Sigmoid colon (tissue), 7 donors: ENCODE results near the gene TNXB. TPM values are rescaled to one million over a fixed set of nuclear protein-coding genes. Genes with fewer than 3 reads are reported as not detected.
A peak's percentile ranks its signal among the peaks of the same experiment; 100 is the strongest.
"Not testable (repeated sequence)": the region's sequence is repeated elsewhere in the genome, so short reads cannot be mapped to it uniquely, and the experiment has no call there.

Experiments used
- DNase-seq: peaks from one replicate; pipeline ENCODE4 v3.0.0-alpha.2; 2019
- H3K27ac ChIP-seq, 4 donors: fragments of 200-600 bp; sonication (generic); one replicate each; pipeline ENCODE4 v1.5.1; 2016 to 2019; ENCODE audit warnings: mild to moderate bottlenecking in 1 of 4
- H3K27me3 ChIP-seq, 3 donors: fragments of 200-600 bp; sonication (generic); one replicate each; pipeline ENCODE4 v1.5.1; 2019; ENCODE audit warnings: mild to moderate bottlenecking in 1 of 3
- H3K36me3 ChIP-seq, 4 donors: fragments of 200-600 bp; sonication (generic); one replicate each; pipeline ENCODE4 v1.5.1; 2016 to 2019
- H3K4me1 ChIP-seq, 4 donors: fragments of 200-600 bp; sonication (generic); one replicate each; pipeline ENCODE4 v1.5.1; 2017 to 2019
- H3K4me3 ChIP-seq, 4 donors: fragments of 200-600 bp; sonication (generic); one replicate each; pipeline ENCODE4 v1.5.1; 2017 to 2019; ENCODE audit warnings: mild to moderate bottlenecking in 2 of 4, moderate library complexity in 1 of 4
- H3K9me3 ChIP-seq, 4 donors: fragments of 200-600 bp in 3 of 4; sonication (generic) in 3 of 4; one replicate each; pipeline versions ENCODE4 v1.5.1 to v1.6.1; 2013 to 2019
- WGBS, 2 donors: extraction: QIAGEN DNeasy Blood & Tissue Kit; methylation state at CpG; one replicate each; pipeline ENCODE4 v1.1.7; 2013; 5-methylcytosine and 5-hydroxymethylcytosine counted together
- intact Hi-C: fragments of 100-400 bp; cut with DNase I; formaldehyde crosslinking; loops from one replicate; pipeline ENCODE4 v1.15.1; 2023
- polyA plus RNA-seq, 3 donors: library from polyadenylated mRNA; stranded (reverse); fragments of 200-250 nt; gene quantifications; one replicate each; pipeline ENCODE4 v1.2.3, GENCODE V29; 2013
- total RNA-seq, 4 donors: library from RNA; depleted of rRNA; stranded (reverse); fragments of >200 nt; gene quantifications; one replicate each; pipeline ENCODE4 v1.1.0, GENCODE V29; 2016
- donor health status: healthy with polysubstance abuse.
- donor health status: Bipolar disorder and iron deficiency.
- donor health status: healthy.

Gene TNXB
- total and polyA plus RNA-seq, 7 donors: 1.4 to 224 (median 66.0) TPM

- DNase-seq: peak; percentile 58
- H3K36me3 ChIP-seq, H3K4me1 ChIP-seq, H3K27me3 ChIP-seq, intact Hi-C loops, H3K9me3 ChIP-seq, H3K27ac ChIP-seq, H3K4me3 ChIP-seq: not testable (repeated sequence)
- 85 to 90% methylated on average over 17 of the region's 17 CpGs for WGBS, 2 donors
Measured at GRCh38 chr6:32012941-32013617, 96.1 kb downstream of the TNXB start.

DNA sequence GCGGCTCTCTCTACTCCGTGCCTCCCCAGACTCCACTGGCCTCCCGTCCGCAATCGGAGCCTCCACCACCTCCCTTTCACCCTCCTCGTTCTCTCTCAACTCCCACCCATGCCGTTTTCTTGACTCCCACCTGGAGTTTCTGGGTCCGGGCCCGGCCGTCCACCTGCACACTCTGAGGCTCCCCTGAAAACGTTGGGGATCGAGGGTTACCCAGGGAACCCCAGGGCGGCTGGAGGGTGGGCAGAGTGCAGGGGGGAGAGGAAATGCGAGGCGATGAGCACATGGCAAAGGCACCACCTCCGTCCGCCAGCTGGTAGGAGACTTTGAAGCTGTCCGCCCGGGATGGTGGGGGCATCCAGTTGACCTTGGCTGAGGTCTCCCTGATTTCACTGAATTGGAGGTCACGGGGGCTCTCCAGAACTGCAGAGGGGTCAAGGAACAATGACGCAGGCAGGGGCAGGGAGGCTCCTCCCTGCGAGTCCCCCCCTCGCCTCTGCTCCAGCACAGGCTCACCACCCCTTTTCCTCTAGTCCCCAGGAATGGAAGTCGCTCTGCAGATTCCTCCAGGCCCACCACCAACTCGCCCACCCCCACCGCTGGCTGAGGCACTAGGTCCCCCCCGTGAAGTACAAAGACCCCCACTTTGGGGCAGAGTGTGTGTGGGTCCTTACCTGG lies 98.1 kb downstream of the TNXB start:
- H3K9me3 ChIP-seq, H3K27me3 ChIP-seq, H3K27ac ChIP-seq, H3K36me3 ChIP-seq, intact Hi-C loops, H3K4me3 ChIP-seq, H3K4me1 ChIP-seq: not testable (repeated sequence)
- 70 to 80% methylated on average over 17 to 18 of the region's 27 CpGs for WGBS, 2 donors
- peak; percentile 39 for DNase-seq

GRCh38 chr6:32009537-32009936 lies 99.6 kb downstream of the TNXB start:
- H3K9me3 ChIP-seq, H3K36me3 ChIP-seq, H3K27ac ChIP-seq, intact Hi-C loops, H3K4me3 ChIP-seq, DNase-seq, H3K4me1 ChIP-seq, H3K27me3 ChIP-seq: not testable (repeated sequence)
- 68 to 72% methylated on average over 5 to 11 of the region's 12 CpGs for WGBS, 2 donors

DNA sequence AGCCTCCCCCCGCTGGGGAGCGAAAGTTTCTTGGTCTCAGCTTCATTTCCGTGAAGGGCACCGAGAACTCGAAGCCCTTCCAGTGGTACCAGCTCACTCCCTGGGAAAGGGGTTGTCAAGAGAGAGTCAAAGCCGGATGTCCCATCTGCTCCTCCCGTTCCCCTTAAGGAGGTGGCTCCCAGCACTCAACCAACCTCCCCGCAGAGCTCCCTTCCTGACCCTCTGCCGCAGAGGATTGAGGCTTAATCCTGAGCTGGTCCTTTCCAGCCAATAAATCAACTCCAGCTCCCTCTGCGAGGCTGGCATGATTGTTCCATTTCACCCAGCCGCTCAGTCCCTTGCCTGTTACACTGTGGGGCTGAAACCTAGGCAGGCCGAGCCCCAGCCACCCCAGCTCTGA lies 100.5 kb downstream of the TNXB start:
- 46 to 64% methylated on average over 7 of the region's 12 CpGs for WGBS, 2 donors
- H3K36me3 ChIP-seq, DNase-seq, H3K27ac ChIP-seq, H3K4me1 ChIP-seq, H3K9me3 ChIP-seq, intact Hi-C loops, H3K27me3 ChIP-seq, H3K4me3 ChIP-seq: not testable (repeated sequence)

GRCh38 chr6:32008037-32008436 lies 101.1 kb downstream of the TNXB start:
- H3K36me3 ChIP-seq, H3K4me3 ChIP-seq, intact Hi-C loops, DNase-seq, H3K27ac ChIP-seq, H3K27me3 ChIP-seq, H3K4me1 ChIP-seq, H3K9me3 ChIP-seq: not testable (repeated sequence)
- WGBS, 2 donors: no CpG with 5 or more reads among the region's 24 CpGs

- H3K36me3 ChIP-seq, H3K9me3 ChIP-seq, H3K4me1 ChIP-seq, H3K27me3 ChIP-seq, H3K27ac ChIP-seq, H3K4me3 ChIP-seq, intact Hi-C loops: not testable (repeated sequence)
- WGBS, 2 donors: 76 to 84% methylated on average over 12 of the region's 12 CpGs
- peak; percentile 29 for DNase-seq
Measured at GRCh38 chr6:32007086-32007485, 102.1 kb downstream of the TNXB start.

GRCh38 chr6:32005991-32006529 lies 103.1 kb downstream of the TNXB start:
- H3K27me3 ChIP-seq, H3K4me3 ChIP-seq, intact Hi-C loops, DNase-seq, H3K27ac ChIP-seq, H3K9me3 ChIP-seq, H3K36me3 ChIP-seq, H3K4me1 ChIP-seq: not testable (repeated sequence)
- WGBS, 2 donors: 71 to 76% methylated on average over 8 of the region's 8 CpGs

DNA sequence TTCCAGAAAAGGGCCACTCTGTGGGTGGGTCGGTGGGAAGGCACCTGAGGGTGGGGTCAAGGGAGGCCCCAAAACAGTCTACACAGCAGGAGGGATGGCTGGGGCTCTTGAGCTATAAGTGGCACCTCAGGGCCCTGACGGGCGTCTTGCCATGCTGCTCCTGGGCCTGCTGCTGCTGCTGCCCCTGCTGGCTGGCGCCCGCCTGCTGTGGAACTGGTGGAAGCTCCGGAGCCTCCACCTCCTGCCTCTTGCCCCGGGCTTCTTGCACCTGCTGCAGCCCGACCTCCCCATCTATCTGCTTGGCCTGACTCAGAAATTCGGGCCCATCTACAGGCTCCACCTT lies 103.6 kb downstream of the TNXB start:
- 82 to 89% methylated on average over 8 to 9 of the region's 9 CpGs for WGBS, 2 donors
- H3K4me1 ChIP-seq, intact Hi-C loops, H3K27me3 ChIP-seq, H3K4me3 ChIP-seq, H3K9me3 ChIP-seq, H3K27ac ChIP-seq, H3K36me3 ChIP-seq, DNase-seq: not testable (repeated sequence)

GRCh38 chr6:32004864-32005537 lies 104.1 kb downstream of the TNXB start:
- H3K27me3 ChIP-seq, H3K36me3 ChIP-seq, intact Hi-C loops, H3K4me1 ChIP-seq, DNase-seq, H3K9me3 ChIP-seq, H3K4me3 ChIP-seq, H3K27ac ChIP-seq: not testable (repeated sequence)
- 66 to 71% methylated on average over 9 of the region's 13 CpGs for WGBS, 2 donors

DNA sequence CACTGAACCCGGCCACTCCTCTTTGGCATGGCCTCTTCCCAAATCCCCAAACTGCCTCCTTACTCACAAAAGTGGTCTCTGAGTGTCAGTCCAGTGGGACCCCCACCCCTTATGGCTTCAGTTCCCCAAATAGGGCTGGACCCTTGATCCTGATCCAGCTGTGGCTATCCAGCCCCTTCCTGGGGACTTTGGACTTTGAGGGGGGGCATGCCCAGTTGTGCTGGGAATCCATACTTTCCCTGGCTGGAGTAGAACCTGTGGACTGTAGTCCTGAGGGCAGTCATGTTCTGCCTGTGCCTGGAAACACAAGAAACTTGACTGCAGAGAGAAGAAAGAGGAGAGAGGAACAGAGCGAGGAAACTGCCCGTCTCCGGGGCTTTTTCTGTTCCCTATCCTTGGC lies 104.7 kb downstream of the TNXB start:
- intact Hi-C loops, H3K36me3 ChIP-seq, H3K4me3 ChIP-seq, H3K27me3 ChIP-seq, DNase-seq, H3K4me1 ChIP-seq, H3K9me3 ChIP-seq, H3K27ac ChIP-seq: not testable (repeated sequence)
- 72 to 89% methylated on average over 4 of the region's 4 CpGs for WGBS, 2 donors

DNA sequence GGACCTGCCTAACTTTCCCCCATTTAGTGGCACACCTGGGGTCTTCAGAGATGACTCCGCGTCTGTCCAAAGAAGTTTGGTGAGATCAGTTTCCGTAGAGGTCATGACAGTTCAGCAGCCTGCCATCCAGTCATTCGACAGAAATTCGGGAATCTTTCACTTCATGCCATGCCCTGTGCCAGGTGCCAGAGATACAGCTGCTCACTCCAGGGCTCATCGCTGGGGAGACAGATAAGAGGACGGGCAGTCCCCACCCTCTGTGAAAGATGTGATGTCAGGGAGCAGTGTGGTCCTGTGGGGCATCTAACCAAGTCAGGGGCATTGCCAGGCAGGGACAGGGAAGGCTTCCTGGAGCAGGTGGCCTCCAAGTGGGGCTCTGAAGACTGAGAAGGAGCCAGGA lies 105.8 kb downstream of the TNXB start:
- H3K4me1 ChIP-seq, H3K4me3 ChIP-seq, H3K9me3 ChIP-seq, DNase-seq, H3K27me3 ChIP-seq, H3K27ac ChIP-seq, H3K36me3 ChIP-seq, intact Hi-C loops: not testable (repeated sequence)
- no CpG with 5 or more reads among the region's 7 CpGs for WGBS, 2 donors

DNA sequence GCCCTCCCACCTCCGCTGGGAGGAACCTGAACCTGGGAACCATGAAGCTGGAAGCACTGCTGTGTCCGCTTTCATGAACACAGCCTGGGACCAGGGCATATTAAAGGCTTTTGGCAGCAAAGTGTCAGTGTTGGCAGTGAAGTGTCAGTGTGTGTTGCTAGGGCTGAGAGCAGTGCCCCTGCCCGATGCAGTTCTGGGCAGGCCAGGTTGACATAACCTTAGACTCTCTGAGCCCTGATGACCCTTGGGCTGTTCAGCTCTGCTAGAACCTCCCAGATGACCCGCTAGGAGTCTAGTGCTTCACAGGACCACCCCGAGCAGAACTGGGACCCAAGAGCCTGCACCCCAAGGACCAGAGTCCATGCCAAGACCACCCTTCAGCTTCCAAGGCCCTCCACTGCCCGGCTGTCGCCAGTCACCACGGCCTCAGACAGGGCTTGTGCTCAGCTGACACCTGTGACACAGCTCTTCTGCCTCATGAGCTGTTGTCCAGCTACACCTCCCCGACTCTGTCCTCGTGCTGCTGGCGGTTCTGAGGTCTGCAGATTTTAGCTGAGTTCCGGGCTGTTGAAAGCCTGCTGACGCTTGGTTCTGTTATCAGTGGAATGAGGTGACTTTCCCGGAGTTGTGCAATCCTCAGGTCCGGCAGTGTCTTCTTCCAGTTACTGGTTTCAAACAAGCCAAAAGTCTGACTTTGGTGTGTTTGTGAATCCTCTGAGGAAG lies 106.4 kb downstream of the TNXB start:
- H3K36me3 ChIP-seq, H3K4me3 ChIP-seq, H3K9me3 ChIP-seq, H3K4me1 ChIP-seq, DNase-seq, H3K27ac ChIP-seq, intact Hi-C loops, H3K27me3 ChIP-seq: not testable (repeated sequence)
- no CpG with 5 or more reads among the region's 15 CpGs for WGBS, 2 donors
